HG03571 (cell line): ENCODE results near the gene CHCHD3.

Experiments used
- ATAC-seq: cut with Tn5 transposase; IDR thresholded peaks from one replicate; pipeline ENCODE4 v1.9.1; 2021; ENCODE audit not compliant: unreplicated experiment

The CHCHD3 gene

GRCh38 chr7:132782777-132783640 lies 298.9 kb downstream of the CHCHD3 start:
- no peak for ATAC-seq

GRCh38 chr7:132780822-132781221 lies 301.1 kb downstream of the CHCHD3 start:
- ATAC-seq: no peak

- ATAC-seq: no peak
These were observed 302.7 kb downstream of the CHCHD3 start for GRCh38 chr7:132779164-132779563.

DNA sequence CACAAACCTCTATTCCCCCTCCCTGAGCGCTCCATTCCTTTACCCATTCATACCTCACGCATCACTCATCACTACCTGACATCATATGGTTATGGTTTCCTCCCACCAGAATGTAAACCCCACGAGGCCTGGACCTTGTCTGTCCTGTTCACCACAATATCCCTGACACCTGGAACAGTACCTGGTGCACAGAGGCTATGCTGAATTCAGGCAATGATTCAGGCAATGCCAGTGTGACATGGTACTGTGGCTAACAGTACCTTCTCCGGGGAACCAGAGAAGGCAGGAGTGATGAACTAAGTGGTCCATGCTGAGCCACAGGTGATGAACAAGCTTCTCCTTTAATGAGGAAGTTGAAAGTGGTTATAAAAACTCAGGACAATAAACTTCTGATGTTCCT lies 303.1 kb downstream of the CHCHD3 start:
- ATAC-seq: no peak

DNA sequence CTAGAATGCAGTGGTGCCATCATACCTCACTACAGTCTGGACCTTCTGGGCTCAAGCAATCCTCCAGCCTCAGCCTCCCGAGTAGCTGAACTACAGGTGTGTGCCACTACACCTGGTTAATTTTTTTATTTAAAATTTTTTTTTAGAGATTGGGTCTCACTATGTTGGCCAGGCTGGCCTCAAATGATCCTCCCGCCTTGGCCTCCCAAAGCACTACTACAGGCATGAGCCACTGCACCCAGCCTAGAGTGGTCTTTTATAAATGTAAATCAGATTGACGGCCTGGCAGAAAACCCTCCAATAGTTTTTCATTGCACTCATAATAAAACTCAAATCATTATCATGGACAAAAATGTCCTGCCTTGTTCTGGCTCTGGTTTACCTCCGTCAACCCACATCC lies 303.9 kb downstream of the CHCHD3 start:
- no peak for ATAC-seq

DNA sequence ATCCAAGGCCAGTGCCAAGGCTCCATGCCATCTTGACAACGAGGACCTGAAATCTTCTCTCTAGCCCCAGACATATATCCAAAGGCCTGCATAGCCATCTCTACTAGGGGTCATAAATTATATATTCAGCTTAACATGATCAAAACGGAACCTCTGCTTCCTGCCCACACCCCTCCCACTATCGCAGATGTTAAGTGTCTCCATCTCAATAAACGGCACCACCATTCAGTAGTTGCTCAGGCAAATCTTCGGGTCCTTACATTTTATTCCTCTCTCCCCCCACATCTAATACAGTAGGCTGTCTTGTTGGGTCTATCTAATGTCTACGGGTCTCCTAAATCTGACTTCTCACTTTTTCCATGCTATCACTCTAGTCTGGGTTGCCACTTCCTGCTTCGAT lies 304.5 kb downstream of the CHCHD3 start:
- no peak for ATAC-seq

- no peak for ATAC-seq
These were observed 305.8 kb downstream of the CHCHD3 start for GRCh38 chr7:132776048-132776620.

DNA sequence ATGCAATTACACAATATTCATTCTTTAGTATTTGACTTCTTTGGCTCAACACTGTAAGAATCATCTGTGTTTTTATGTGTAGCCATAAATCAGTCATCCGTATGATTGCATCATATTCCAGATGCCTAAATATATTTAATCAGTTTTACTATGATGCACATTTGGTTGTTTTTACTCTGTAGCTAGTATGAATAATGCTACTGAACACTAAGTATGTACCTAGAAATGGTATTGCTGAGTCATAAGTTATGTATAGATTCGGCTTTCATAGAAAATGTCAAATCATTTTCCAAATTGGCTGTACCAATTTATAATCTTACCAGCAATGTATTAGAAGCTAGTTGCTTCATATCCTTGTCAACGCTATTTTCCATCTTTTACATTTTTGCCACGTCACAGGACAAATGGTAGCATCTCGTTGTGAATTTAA lies 308.3 kb downstream of the CHCHD3 start:
- ATAC-seq: no peak

GRCh38 chr7:132771301-132771730 lies 310.6 kb downstream of the CHCHD3 start:
- no peak for ATAC-seq

DNA sequence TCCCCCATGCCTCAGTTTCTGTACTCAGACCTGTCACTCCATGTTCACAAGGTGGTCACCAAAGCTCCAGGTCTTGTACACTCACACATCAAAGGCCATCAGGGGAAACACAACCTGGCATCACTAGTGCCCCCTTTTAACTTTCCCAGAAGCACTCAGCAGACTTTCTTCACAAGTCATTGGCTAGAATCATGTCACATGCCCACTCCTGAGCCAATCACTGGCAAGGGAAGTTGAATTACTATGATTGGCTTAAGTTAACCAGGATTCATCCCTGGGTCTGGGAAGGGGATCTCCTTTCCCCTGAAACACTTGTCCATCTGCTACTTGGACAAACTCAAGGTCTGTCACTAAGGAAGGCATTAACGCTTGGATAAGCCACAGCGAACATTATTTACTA lies 311.8 kb downstream of the CHCHD3 start:
- no peak for ATAC-seq

- no peak for ATAC-seq
These were observed 312.6 kb downstream of the CHCHD3 start for GRCh38 chr7:132769280-132769679.

- no peak for ATAC-seq
These were observed 313.8 kb downstream of the CHCHD3 start for GRCh38 chr7:132768099-132768498.

DNA sequence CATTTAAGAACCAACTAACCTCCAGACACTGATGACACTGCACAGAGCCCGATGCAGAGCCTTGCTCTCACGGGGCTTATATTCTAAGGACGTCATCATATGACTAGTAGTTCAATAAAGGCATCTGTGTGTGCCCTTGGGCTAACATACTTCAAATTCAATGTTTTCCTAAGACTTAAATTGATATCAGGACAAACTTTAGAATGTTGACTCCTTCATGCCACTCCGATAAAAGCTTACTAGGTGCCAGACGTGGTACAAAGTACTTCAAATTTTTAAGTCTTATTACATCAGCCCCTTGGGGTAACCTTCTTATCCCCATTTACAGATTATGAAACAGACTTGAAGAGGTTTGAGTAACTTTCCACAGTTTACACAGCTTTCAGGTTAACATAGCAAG lies 314.5 kb downstream of the CHCHD3 start:
- ATAC-seq: no peak

DNA sequence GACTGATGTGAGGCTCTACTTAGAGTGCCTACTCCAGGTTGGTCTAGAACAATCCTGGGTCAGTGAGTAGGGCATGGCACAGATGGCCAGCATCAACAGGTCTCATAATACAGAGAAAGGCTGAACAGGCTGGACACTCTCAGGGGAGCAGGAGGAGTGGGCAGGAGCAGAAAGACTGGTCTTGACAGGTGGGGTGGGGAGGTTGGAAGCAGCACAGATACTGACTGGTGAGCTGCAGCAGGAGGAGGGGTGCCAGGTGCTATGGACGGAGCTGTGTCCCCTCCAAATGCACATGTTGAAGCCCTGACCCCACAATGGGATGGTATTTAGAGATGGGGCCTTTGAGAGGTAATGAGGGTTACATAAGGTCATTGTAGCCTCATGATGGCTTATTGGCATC lies 315.2 kb downstream of the CHCHD3 start:
- ATAC-seq: no peak

- no peak for ATAC-seq
These were observed 316.0 kb downstream of the CHCHD3 start for GRCh38 chr7:132765861-132766260.

GRCh38 chr7:132764762-132765161 lies 317.1 kb downstream of the CHCHD3 start:
- no peak for ATAC-seq

DNA sequence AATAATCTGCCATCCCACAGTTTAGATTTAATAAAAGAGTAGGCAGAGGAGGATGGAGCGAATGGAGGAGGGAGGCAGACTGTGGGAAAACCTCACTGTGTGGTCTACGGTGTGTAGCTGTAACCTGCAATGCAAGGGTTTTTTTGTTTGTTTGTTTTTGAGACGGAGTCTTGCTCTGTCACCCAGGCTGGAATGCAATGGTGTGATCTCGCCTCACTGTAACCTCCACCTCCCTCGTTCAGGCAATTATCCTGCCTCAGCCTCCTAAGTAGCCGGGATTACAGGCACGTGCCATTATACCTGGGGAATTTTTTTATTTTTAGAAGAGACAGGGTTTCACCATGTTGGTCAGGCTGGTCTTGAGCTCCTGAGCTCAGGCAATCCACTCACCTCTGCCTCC lies 321.0 kb downstream of the CHCHD3 start:
- ATAC-seq: no peak

DNA sequence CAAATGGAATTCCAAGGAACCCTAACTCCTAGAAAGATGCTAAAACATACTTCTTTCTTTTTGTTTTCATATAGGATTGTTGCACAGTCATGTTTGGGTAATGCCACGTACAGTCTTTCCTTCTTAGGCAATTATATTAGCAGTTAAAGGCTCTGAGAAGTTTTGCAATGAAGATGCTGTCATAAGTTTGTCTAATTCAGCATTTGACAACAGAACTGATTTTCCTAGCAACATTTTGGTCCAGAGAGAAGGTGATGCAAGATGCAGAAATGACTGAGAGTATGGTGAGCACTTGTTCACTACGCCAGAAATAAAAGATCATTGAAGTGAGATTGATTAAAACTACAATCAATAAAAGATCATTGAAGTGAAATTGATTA lies 321.7 kb downstream of the CHCHD3 start:
- ATAC-seq: no peak

DNA sequence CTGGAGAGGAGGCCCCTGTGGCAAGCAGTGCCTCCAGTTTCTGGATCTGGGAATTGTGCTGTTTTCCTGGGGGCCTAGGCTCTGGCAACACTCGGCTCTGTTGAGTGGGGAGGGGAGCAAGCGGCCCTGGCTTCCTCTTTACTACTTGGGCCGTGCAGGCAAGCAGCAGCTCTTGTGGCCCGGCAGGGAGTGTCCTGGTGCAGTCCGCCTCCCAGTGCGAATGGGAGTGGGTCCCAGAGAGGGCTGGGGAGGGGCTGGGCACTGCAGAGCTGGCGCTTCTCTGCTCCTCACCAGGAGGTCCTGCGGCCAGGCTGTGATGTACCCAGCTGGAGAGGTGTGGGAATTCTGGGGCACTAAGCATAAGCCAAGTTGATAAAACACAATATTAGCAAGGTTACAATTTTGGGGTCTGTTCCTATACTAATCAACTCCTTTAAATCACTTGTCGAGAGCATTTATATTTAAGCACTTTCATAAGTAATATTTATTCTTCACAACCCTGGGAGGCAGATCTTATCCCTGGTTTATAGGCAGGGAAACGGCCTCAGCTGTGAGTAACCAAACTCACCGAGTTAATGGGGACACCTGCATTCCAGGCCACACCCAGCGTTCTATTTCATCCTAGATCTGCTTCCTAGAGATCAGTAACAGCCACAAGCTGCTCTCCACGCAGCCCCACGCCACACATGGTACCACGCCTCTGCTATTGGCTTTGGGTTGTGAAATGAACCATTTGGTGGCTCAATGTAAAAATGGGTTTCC lies 322.2 kb downstream of the CHCHD3 start:
- ATAC-seq: no peak

- no peak for ATAC-seq
These were observed 322.9 kb downstream of the CHCHD3 start for GRCh38 chr7:132758986-132759385.

DNA sequence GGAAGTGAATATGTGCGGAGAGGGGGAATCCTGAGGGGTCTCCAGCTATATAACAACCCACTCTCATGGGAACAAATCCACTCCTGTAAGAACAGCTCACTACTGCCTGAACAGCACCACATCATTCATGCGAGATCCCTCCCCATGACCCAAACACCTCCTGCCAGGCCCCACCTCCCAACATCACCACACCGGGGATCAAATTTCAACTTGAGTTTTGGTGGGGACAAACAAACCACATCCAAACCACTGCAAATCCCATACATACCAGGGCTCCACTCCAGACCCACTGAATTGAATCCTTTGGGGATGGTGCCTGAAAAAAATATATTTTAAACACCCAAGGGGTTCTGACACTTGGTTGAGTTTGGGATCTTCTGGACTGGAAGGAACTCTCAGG lies 324.1 kb downstream of the CHCHD3 start:
- no peak for ATAC-seq

GRCh38 chr7:132756484-132756990 lies 325.4 kb downstream of the CHCHD3 start:
- no peak for ATAC-seq
